Body of pancreas (tissue), 4 donors: Measurements from ENCODE around the gene CPD. TPM values are rescaled to one million over a fixed set of nuclear protein-coding genes. Genes with fewer than 3 reads are reported as not detected.

Experiments used
- ATAC-seq: fragments of 150-250 bp; one replicate; pipeline ENCODE4 v1.9.1; 2016
- DNase-seq, 4 donors: peaks; one replicate each; pipeline ENCODE4 v3.0.0-alpha.2; 2019
- H3K27ac ChIP-seq, 4 donors: fragments of 200-600 bp; sonication (generic); 1 replicate in 3 of 4; 2 replicates in 1 of 4; pipeline versions ENCODE4 v1.5.1 to v1.6.1; 2016 to 2019; ENCODE audit warnings: mild to moderate bottlenecking in 1 of 4, mixed read lengths in 1 of 4, moderate library complexity in 1 of 4
- H3K27me3 ChIP-seq, 2 donors: fragments of 200-600 bp; sonication (generic); one replicate each; pipeline ENCODE4 v1.6.0; 2016; ENCODE audit warnings: mild to moderate bottlenecking in 1 of 2
- H3K36me3 ChIP-seq, 2 donors: fragments of 200-600 bp; sonication (generic); replicated peaks in 1 of 2; 2 replicates each; pipeline ENCODE4 v1.5.1; 2016; ENCODE audit warnings: low read depth in 2 of 2; ENCODE audit not compliant: insufficient read depth in 1 of 2
- H3K4me1 ChIP-seq: fragments of 200-600 bp; sonication (generic); one replicate; pipeline ENCODE4 v1.6.0; 2016
- H3K4me3 ChIP-seq, 2 donors: fragments of 200-600 bp; sonication (generic); 1 replicate in 1 of 2; 2 replicates in 1 of 2; pipeline ENCODE4 v1.5.1; 2016 to 2019
- H3K9me3 ChIP-seq, 3 donors: fragments of 200-600 bp; sonication (generic); 1 replicate in 2 of 3; 2 replicates in 1 of 3; pipeline ENCODE4 v1.5.1; 2016
- CTCF ChIP-seq, 7 experiments: fragments of 450-650 bp in 4 of 7; fragments of 200-600 bp in 3 of 7; sonication (generic) in 3 of 7; IDR thresholded peaks; one replicate each; pipeline ENCODE4 v1.5.1; 2016 to 2019; ENCODE audit warnings: antibody characterized with exemption in 7 of 7
- POLR2A ChIP-seq, 3 donors: fragments of 450-650 bp; IDR thresholded peaks; one replicate each; pipeline ENCODE4 v1.6.1; 2016; ENCODE audit warnings: antibody characterized with exemption in 3 of 3, mild to moderate bottlenecking in 2 of 3
- WGBS, 2 donors: methylation state at CpG; one replicate each; pipeline ENCODE4 v1.1.5; 2017; 5-methylcytosine and 5-hydroxymethylcytosine counted together
- intact Hi-C: fragments of 100-400 bp; cut with DNase I; formaldehyde crosslinking; loops from one replicate; pipeline ENCODE4 v1.15.1; 2023
- total RNA-seq, 2 donors: library from RNA; depleted of rRNA; stranded (reverse); fragments of >200 nt; gene quantifications; one replicate each; pipeline ENCODE4 v1.1.0, GENCODE V29; 2016

CPD gene
- total RNA-seq, 2 donors from 2014 or later: 30.0 to 68.0 TPM

- intact Hi-C loops: no loop called here
- H3K4me3 ChIP-seq: no peak overlapping the region
- H3K4me1 ChIP-seq: peaks cover 40% of the 10 kb centered on the region
These were observed 1.9 kb upstream of the CPD start for GRCh38 chr17:30376621-30377452.

GRCh38 chr17:30377574-30378240 lies 1.0 kb upstream of the CPD start:
- H3K4me1 ChIP-seq: peaks cover 45% of the 10 kb centered on the region
- WGBS, 2 donors: 71 to 73% methylated on average over 11 of the region's 11 CpGs
- intact Hi-C loops: no loop called here
- no peak for ATAC-seq
- H3K9me3 ChIP-seq: no peaks in the 10 kb centered on the region
- no peak for TF ChIP-seq POLR2A (IDR thresholded peaks at IDR 0.05)
- no peak for TF ChIP-seq CTCF (IDR thresholded peaks at IDR 0.05)
- no peak overlapping the region for H3K4me3 ChIP-seq
- DNase-seq: no peak
- no peaks in the 10 kb centered on the region for H3K27me3 ChIP-seq
- peak overlapping the region in 2 of 4 donors; percentile 85 to 86 for H3K27ac ChIP-seq
- H3K36me3 ChIP-seq: no peaks in the 10 kb centered on the region

More at GRCh38 chr17:30376621-30377452, 1.9 kb upstream of the CPD start:
- Histone ChIP-seq H3K9me3 (no peaks in the 10 kb centered on the region), H3K36me3 (no peaks in the 10 kb centered on the region), H3K27ac (peak overlapping the region; percentile 18 to 42 (median 26)), H3K27me3 (no peaks in the 10 kb centered on the region)
- DNase-seq: peak; percentile 18 to 39 (median 34)
- no peak for ATAC-seq
- TF ChIP-seq CTCF (IDR thresholded peaks at IDR 0.05): no peak
- TF ChIP-seq POLR2A (IDR thresholded peaks at IDR 0.05): no peak
- WGBS, 2 donors: 59 to 65% methylated on average over 12 of the region's 12 CpGs

GRCh38 chr17:30378241-30378824 lies 394 bp upstream of the CPD start:
- 6 to 15% methylated on average over 31 of the region's 31 CpGs for WGBS, 2 donors
- peak overlapping the region; percentile 17 to 75 for H3K4me3 ChIP-seq
- H3K27me3 ChIP-seq: no peaks in the 10 kb centered on the region
- no peaks in the 10 kb centered on the region for H3K36me3 ChIP-seq
- H3K27ac ChIP-seq: peak overlapping the region in 3 of 4 donors; percentile 76 to 86 (median 85)
- ATAC-seq (peak; percentile 19), DNase-seq (peak; percentile 25 to 42 (median 31))
- H3K4me1 ChIP-seq: peaks cover 51% of the 10 kb centered on the region
- H3K9me3 ChIP-seq: no peaks in the 10 kb centered on the region
- intact Hi-C loops: no loop called here
- TF ChIP-seq POLR2A (IDR thresholded peaks at IDR 0.05) (no peak), CTCF (IDR thresholded peaks at IDR 0.05) (no peak)

GRCh38 chr17:30379303-30379902 lies 676 bp downstream of the CPD start:
- H3K27ac ChIP-seq: peak overlapping the region; percentile 68 to 86 (median 80)
- WGBS, 2 donors: 1% methylated on average over 14 to 67 of the region's 68 CpGs
- peaks cover 53% of the 10 kb centered on the region for H3K4me1 ChIP-seq
- no peaks in the 10 kb centered on the region for H3K27me3 ChIP-seq
- H3K9me3 ChIP-seq: no peaks in the 10 kb centered on the region
- no peaks in the 10 kb centered on the region for H3K36me3 ChIP-seq
- TF ChIP-seq CTCF (IDR thresholded peaks at IDR 0.05): no peak
- intact Hi-C loops: no loop called here
- peak; percentile 25 for ATAC-seq
- DNase-seq: peak; percentile 22 to 43 (median 31)
- H3K4me3 ChIP-seq: peak overlapping the region; percentile 38 to 75
